Measurements from ENCODE around the gene MED26.
A peak's percentile ranks its signal among the peaks of the same experiment; 100 is the strongest.

MED26 gene

GRCh38 chr19:16645140-16645539, 17.1 kb upstream of the MED26 start:
- TF ChIP-seq CTCF (IDR thresholded peaks at IDR 0.05; ENCODE audit: low read depth, low read length): no peak
- DNase-seq (ENCODE audit: low read depth in 2 of 2): no peak
- H3K4me3 ChIP-seq (replicated peaks in 1 of 2; ENCODE audit: low read depth in 2 of 2, low read length in 2 of 2): no peak overlapping the region

- no peak for TF ChIP-seq CTCF (IDR thresholded peaks at IDR 0.05; ENCODE audit: low read depth, low read length)
- H3K4me3 ChIP-seq (replicated peaks in 1 of 2; ENCODE audit: low read depth in 2 of 2, low read length in 2 of 2): no peak overlapping the region
- no peak for DNase-seq (ENCODE audit: low read depth in 2 of 2)
Measured at GRCh38 chr19:16641695-16642094, 13.7 kb upstream of the MED26 start.

GRCh38 chr19:16640951-16641350, 12.9 kb upstream of the MED26 start:
- DNase-seq (ENCODE audit: low read depth in 2 of 2): no peak
- H3K4me3 ChIP-seq (replicated peaks in 1 of 2; ENCODE audit: low read depth in 2 of 2, low read length in 2 of 2): no peak overlapping the region
- TF ChIP-seq CTCF (IDR thresholded peaks at IDR 0.05; ENCODE audit: low read depth, low read length): no peak

DNA sequence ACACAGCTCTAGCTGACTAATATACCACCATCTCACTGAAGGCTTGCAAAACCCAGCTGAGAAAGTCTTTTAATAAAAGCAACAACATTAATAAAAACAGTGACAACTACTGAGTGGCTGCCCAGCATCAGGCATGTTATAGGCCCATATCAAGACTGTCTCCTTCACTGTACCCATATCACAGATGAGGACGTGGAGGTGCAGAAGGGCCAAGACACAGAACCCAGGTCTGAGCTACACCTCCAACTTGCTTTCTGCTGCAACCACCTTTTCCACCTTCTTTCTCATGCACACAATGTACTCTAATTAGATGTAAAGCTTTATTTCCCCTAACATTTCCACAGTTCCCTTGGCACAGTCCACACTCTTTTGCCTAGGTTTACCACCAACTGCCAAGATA, 10.7 kb upstream of the MED26 start:
- DNase-seq (ENCODE audit: low read depth in 2 of 2): no peak
- no peak overlapping the region for H3K4me3 ChIP-seq (replicated peaks in 1 of 2; ENCODE audit: low read depth in 2 of 2, low read length in 2 of 2)
- TF ChIP-seq CTCF (IDR thresholded peaks at IDR 0.05; ENCODE audit: low read depth, low read length): no peak

- TF ChIP-seq CTCF (IDR thresholded peaks at IDR 0.05; ENCODE audit: low read depth, low read length): no peak
- peak in 1 of 2 donors; percentile 7 for DNase-seq (ENCODE audit: low read depth in 2 of 2)
- no peak overlapping the region for H3K4me3 ChIP-seq (replicated peaks in 1 of 2; ENCODE audit: low read depth in 2 of 2, low read length in 2 of 2)
Measured at GRCh38 chr19:16637535-16637934, 9.5 kb upstream of the MED26 start.

DNA sequence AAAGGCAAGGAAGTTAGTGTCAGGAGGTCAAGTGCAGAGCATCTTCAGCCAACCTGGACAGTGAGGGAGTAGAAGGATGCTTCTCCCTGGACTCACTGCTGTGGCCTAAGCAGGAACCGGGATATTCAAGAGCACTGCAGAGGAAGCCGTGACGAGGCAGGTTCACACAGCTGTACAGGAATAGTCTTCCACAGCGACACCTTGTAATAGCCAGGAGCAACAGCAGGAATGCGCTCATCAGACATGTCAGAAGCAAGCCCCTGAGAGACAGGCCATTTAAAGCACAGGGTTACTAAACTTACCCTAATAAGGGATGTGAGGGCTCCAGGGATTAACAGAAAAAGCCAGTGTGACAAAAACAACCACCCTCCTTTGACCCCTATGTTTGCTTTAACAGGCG, 3.5 kb upstream of the MED26 start:
- H3K4me3 ChIP-seq (replicated peaks in 1 of 2; ENCODE audit: low read depth in 2 of 2, low read length in 2 of 2): no peak overlapping the region
- DNase-seq (ENCODE audit: low read depth in 2 of 2): no peak
- TF ChIP-seq CTCF (IDR thresholded peaks at IDR 0.05; ENCODE audit: low read depth, low read length): no peak

- peak overlapping the region; percentile 84 to 93 for H3K4me3 ChIP-seq (replicated peaks in 1 of 2; ENCODE audit: low read depth in 2 of 2, low read length in 2 of 2)
- DNase-seq (ENCODE audit: low read depth in 2 of 2): peak; percentile 55 to 68
- TF ChIP-seq CTCF (IDR thresholded peaks at IDR 0.05; ENCODE audit: low read depth, low read length): no peak
Measured at GRCh38 chr19:16628984-16629691, 1.1 kb upstream of the MED26 start.

All from cardiac fibroblast (primary cell).